Lung (tissue), 12 donors: ENCODE results near the gene B3GALT4. TPM values are rescaled to one million over a fixed set of nuclear protein-coding genes. Genes with fewer than 3 reads are reported as not detected.

Experiments used
- ATAC-seq: fragments of 200-7000 bp; cut with Tn5 transposase; one replicate; pipeline ENCODE4 v1.9.1; 2020; ENCODE audit warnings: moderate number of reproducible peaks; ENCODE audit not compliant: insufficient read depth, low FRiP score
- DNase-seq, 3 donors: peaks; one replicate each; pipeline ENCODE4 v3.0.0-alpha.2; 2013 to 2017
- H3K27ac ChIP-seq, 2 donors: one replicate each; pipeline ENCODE4 v1.5.1; 2013; ENCODE audit warnings: mild to moderate bottlenecking in 2 of 2, moderate library complexity in 2 of 2, control low read depth in 1 of 2, inconsistent platforms in 1 of 2, low read depth in 1 of 2, low read length in 1 of 2
- H3K27me3 ChIP-seq, 3 donors: one replicate each; pipeline ENCODE4 v1.5.1; 2013; ENCODE audit warnings: low read length in 2 of 3; ENCODE audit not compliant: control insufficient read depth in 3 of 3, insufficient read depth in 3 of 3
- H3K36me3 ChIP-seq, 4 donors: one replicate each; pipeline ENCODE4 v1.5.1; 2013; ENCODE audit warnings: low read length in 4 of 4, mild to moderate bottlenecking in 1 of 4, moderate library complexity in 1 of 4; ENCODE audit not compliant: control insufficient read depth in 4 of 4, insufficient read depth in 4 of 4
- H3K4me1 ChIP-seq, 5 donors: one replicate each; pipeline ENCODE4 v1.5.1; 2013; ENCODE audit warnings: low read length in 5 of 5, mild to moderate bottlenecking in 2 of 5, moderate library complexity in 1 of 5; ENCODE audit not compliant: control insufficient read depth in 5 of 5, insufficient read depth in 5 of 5
- H3K4me3 ChIP-seq: one replicate; pipeline ENCODE4 v1.5.1; 2013; ENCODE audit warnings: mild to moderate bottlenecking, control low read depth, moderate library complexity
- H3K9ac ChIP-seq, 2 donors: one replicate each; pipeline ENCODE4 v1.5.1; 2013; ENCODE audit warnings: low read length in 2 of 2, control low read depth in 1 of 2; ENCODE audit not compliant: insufficient read depth in 1 of 2
- H3K9me3 ChIP-seq, 4 donors: one replicate each; pipeline ENCODE4 v1.5.1; 2013; ENCODE audit warnings: low read length in 3 of 4, mild to moderate bottlenecking in 1 of 4, moderate library complexity in 1 of 4; ENCODE audit not compliant: control insufficient read depth in 4 of 4, insufficient read depth in 3 of 4
- whole genome bisulfite sequencing, 2 donors: extraction: QIAGEN DNeasy Blood & Tissue Kit; methylation state at CpG; one replicate each; pipeline ENCODE4 v1.1.7; 2013; 5-methylcytosine and 5-hydroxymethylcytosine counted together
- polyA plus RNA-seq, 2 donors: library from polyadenylated mRNA; stranded (reverse); fragments of 200-250 nt; gene quantifications; one replicate each; pipeline ENCODE4 v1.2.1, GENCODE V29; 2013
- total RNA-seq, 2 donors: library from RNA; depleted of rRNA in 1 of 2; stranded (reverse); fragments of >200 nt in 1 of 2; gene quantifications; one replicate each; pipeline ENCODE4 v1.2.1, GENCODE V29; 2014 to 2021
- TF ChIP-seq, protein P1 (sequence below): IDR thresholded peaks from 2 replicates; pipeline ENCODE4 v1.5.1; 2012; ENCODE audit warnings: mild to moderate bottlenecking; ENCODE audit errors: control extremely low read depth, extremely low read depth
- donor health status: control.
- donor health status: control.
- donor health status: Bipolar disorder and iron deficiency.
- donor health status: healthy.
- donor health status: DM: yes; HTN: yes; CAD: no.

B3GALT4 gene
- total and polyA plus RNA-seq, 4 donors: 6.8 to 19.0 (median 14.0) TPM

DNA sequence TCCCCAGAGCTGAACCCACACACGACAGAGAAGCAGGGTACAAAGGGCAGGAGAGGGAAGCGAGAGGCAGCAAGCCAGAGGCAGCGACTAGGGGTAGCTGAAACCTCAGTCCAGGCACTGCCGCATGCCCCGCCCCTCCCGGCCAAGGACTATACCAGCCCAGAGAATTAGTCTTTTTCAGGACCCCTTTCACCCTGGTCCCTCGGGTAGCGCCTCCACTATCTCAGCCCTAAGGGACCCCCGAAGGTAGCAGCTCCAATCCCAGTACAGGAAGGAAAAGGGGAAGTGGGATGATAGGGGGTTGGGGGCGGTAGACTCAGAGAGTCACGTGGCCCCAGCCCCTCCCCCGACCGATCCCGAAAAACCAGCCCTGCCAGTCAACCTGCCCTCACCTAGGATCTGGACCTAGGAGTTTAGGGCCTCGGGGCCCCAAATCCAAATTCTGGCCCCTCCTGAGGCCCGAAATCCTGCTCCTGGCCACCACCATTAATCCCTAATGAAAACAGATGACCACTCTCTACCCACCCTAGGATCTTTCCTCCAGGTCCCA, 20.6 kb downstream of the B3GALT4 start:
- no peaks in the 10 kb centered on the region for H3K27me3 ChIP-seq
- peak overlapping the region; percentile 32 to 37 for H3K9ac ChIP-seq
- H3K36me3 ChIP-seq: peaks cover 7 to 33% (median 14%) of the 10 kb centered on the region in 4 donors
- DNase-seq: peak; percentile 65 to 70 (median 66)
- H3K4me3 ChIP-seq: peak overlapping the region; percentile 41
- H3K27ac ChIP-seq: peak overlapping the region; percentile 49 to 85
- peaks cover 0 to 12% (median 0%) of the 10 kb centered on the region in 5 donors for H3K4me1 ChIP-seq
- ATAC-seq: peak; percentile 7
- no peaks in the 10 kb centered on the region for H3K9me3 ChIP-seq
- TF ChIP-seq, protein P1, sequence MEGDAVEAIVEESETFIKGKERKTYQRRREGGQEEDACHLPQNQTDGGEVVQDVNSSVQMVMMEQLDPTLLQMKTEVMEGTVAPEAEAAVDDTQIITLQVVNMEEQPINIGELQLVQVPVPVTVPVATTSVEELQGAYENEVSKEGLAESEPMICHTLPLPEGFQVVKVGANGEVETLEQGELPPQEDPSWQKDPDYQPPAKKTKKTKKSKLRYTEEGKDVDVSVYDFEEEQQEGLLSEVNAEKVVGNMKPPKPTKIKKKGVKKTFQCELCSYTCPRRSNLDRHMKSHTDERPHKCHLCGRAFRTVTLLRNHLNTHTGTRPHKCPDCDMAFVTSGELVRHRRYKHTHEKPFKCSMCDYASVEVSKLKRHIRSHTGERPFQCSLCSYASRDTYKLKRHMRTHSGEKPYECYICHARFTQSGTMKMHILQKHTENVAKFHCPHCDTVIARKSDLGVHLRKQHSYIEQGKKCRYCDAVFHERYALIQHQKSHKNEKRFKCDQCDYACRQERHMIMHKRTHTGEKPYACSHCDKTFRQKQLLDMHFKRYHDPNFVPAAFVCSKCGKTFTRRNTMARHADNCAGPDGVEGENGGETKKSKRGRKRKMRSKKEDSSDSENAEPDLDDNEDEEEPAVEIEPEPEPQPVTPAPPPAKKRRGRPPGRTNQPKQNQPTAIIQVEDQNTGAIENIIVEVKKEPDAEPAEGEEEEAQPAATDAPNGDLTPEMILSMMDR: no peak
- 4 to 8% methylated on average over 16 of the region's 16 CpGs for WGBS, 2 donors

DNA sequence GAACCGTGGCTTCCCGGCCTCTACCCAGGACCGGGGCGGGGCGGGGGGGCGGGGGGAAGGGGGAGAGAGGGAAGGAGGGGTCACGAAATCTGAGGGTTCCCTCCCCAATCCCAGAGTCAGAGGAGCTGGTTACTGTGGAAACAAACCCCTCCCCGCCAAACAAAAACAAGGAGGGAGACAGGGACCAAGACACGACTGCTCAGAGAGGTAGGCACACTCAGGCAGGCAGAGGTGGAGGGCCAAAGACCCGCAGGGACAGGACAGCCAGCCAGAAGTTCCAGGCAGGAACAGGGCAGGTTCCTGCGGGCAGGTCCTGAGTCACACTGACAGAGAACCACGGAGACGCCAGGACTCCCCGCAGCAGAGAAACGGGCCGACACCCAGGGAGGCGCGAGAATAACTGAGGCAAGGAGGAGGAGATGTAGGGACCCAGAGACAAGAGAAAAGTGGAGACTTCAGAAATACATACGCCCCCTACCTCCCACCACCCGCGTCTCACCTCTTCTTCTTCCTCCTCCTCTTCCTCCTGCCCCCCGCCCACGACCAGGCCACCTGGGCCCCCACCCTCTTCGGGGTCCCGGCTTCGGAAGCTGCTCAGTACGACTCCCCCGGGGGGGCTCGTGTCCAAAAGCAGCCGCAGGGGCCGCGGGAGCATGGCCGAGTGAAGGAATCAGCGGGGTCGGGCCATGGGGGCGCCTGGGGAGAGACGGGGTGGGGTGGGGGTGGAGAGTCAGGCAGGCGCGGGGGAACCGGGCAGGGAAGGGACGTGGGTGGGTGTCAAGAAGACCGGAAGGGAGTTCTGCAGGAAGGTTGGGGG, 21.2 kb downstream of the B3GALT4 start:
- peaks cover 4 to 30% (median 12%) of the 10 kb centered on the region in 4 donors for H3K36me3 ChIP-seq

DNA sequence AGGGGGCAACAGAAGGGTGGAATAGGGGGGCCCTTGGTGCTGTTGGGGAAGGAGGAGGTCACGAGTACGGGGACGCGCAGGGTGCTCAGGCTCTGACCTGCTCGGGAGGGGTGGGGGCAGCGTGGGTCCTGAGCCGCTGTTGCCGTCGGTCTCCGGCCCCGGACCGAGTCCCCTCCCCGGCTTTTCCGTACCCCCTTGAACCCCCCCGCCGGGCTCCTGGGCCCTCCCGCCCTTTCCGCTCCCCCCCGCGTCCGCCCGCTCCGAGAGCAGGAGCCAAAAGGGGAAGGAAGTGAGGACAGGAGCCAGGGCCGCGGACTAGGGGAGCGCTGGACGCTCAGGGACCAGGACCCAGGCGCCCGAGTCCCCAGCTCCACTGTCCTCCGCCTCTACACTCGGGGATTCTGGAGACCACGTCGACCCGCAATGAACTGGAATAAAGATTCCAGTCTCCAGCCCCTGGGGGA, 21.9 kb downstream of the B3GALT4 start, which contains the start of gene RGL2:
Gene RGL2 (minus strand): TSS at position 170 of the 464 bp plus-strand sequence. CDS start 332 bp downstream, outside the sequence.
- peaks cover 0 to 12% (median 0%) of the 10 kb centered on the region in 5 donors for H3K4me1 ChIP-seq
- H3K27me3 ChIP-seq: no peaks in the 10 kb centered on the region
- DNase-seq (peak; percentile 81 to 85 (median 83)), ATAC-seq (peak; percentile 70)
- WGBS, 2 donors: 1 to 2% methylated on average over 20 to 34 of the region's 34 CpGs
- H3K9me3 ChIP-seq: no peaks in the 10 kb centered on the region
- H3K27ac ChIP-seq: peak within 1 kb of the TSS; percentile 96 to 98
- peaks cover 0 to 26% (median 16%) of the 10 kb centered on the region in 4 donors for H3K36me3 ChIP-seq
- H3K4me3 ChIP-seq: peak within 1 kb of the TSS; percentile 71
- TF ChIP-seq, protein P1: no peak
- H3K9ac ChIP-seq: peak within 1 kb of the TSS; percentile 63 to 84

More for the DNA sequence above, 21.2 kb downstream of the B3GALT4 start:
- peaks cover 0 to 12% (median 0%) of the 10 kb centered on the region in 5 donors for H3K4me1 ChIP-seq
- WGBS, 2 donors: 1% methylated on average over 37 to 42 of the region's 42 CpGs
- H3K9me3 ChIP-seq: no peaks in the 10 kb centered on the region
- H3K9ac ChIP-seq: peak overlapping the region; percentile 46 to 84
- DNase-seq (peak; percentile 83 to 85 (median 85)), ATAC-seq (peak; percentile 24)
- TF ChIP-seq, protein P1: no peak
- H3K4me3 ChIP-seq: peak overlapping the region; percentile 71
- peak overlapping the region; percentile 96 to 98 for H3K27ac ChIP-seq
- H3K27me3 ChIP-seq: no peaks in the 10 kb centered on the region
